Measurements from ENCODE around the gene CADPS. TPM values are rescaled to one million over a fixed set of nuclear protein-coding genes. Genes with fewer than 3 reads are reported as not detected.

CADPS gene
- total RNA-seq, 1 donor from 2014 or later = not detected

DNA sequence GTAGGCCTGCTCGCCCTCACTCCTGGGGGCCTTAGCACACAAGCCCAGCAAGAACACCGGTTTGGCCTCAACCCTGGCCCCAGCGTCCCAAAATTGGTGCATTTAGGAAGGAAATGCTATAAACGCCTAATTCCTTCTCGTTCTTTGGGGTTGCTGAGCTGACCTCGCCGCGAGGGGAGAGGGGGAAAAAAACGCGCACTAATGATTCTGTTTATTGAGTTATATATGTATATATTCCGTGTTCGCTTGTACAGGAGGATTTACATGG lies 505.8 kb downstream of the CADPS start:
- peak overlapping the region in 1 of 2 donors; percentile 18 for H3K4me3 ChIP-seq
- no peak overlapping the region for H3K27ac ChIP-seq
- H3K36me3 ChIP-seq = no peaks in the 10 kb centered on the region
- no peak for DNase-seq (ENCODE audit: low spot score in 2 of 2)
- TF ChIP-seq, protein P1, sequence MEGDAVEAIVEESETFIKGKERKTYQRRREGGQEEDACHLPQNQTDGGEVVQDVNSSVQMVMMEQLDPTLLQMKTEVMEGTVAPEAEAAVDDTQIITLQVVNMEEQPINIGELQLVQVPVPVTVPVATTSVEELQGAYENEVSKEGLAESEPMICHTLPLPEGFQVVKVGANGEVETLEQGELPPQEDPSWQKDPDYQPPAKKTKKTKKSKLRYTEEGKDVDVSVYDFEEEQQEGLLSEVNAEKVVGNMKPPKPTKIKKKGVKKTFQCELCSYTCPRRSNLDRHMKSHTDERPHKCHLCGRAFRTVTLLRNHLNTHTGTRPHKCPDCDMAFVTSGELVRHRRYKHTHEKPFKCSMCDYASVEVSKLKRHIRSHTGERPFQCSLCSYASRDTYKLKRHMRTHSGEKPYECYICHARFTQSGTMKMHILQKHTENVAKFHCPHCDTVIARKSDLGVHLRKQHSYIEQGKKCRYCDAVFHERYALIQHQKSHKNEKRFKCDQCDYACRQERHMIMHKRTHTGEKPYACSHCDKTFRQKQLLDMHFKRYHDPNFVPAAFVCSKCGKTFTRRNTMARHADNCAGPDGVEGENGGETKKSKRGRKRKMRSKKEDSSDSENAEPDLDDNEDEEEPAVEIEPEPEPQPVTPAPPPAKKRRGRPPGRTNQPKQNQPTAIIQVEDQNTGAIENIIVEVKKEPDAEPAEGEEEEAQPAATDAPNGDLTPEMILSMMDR (IDR thresholded peaks at IDR 0.05) = no peak
- peaks cover 24% of the 10 kb centered on the region for H3K27me3 ChIP-seq
- no peaks in the 10 kb centered on the region for H3K9me3 ChIP-seq
- intact Hi-C loops (cut with DNase I) = no loop called here
- peaks cover 2 to 8% of the 10 kb centered on the region in 2 donors for H3K4me1 ChIP-seq

GRCh38 chr3:62368705-62369475 lies 506.3 kb downstream of the CADPS start:
- Histone ChIP-seq H3K4me3 (peak overlapping the region in 1 of 2 donors; percentile 18), H3K27ac (no peak overlapping the region), H3K4me1 (peaks cover 2 to 7% of the 10 kb centered on the region in 2 donors), H3K36me3 (no peaks in the 10 kb centered on the region), H3K9me3 (no peaks in the 10 kb centered on the region), H3K27me3 (peaks cover 24% of the 10 kb centered on the region)
- intact Hi-C loops (cut with DNase I) = no loop called here
- no peak for DNase-seq (ENCODE audit: low spot score in 2 of 2)
- TF ChIP-seq, protein P1 (IDR thresholded peaks at IDR 0.05) = no peak

GRCh38 chr3:62368290-62368704 lies 506.9 kb downstream of the CADPS start:
- no peak overlapping the region for H3K27ac ChIP-seq

DNA sequence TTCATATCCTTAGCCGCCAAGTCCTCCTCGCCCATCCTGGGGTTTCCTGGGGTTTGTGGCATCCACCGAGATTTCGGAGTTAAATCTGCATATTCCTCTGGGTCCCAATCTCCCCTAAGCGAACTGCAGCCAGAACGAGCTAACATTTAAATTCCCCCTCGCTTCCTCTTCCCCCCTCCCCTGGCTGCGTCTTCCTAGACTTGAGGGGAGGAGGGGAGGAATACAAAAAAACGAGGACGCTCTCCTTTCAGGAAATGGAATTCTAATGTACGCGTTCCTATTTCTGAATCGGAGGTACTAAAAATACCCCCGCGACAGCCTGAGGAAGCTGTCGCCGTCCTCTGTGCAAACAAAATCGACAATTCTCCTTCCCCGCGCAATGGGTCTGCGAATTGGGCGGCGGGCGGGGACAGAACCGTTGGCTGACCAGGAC lies 507.4 kb downstream of the CADPS start:
- intact Hi-C loops (cut with DNase I) = no loop called here
- Histone ChIP-seq H3K27me3 (peaks cover 24% of the 10 kb centered on the region), H3K4me3 (no peak overlapping the region), H3K9me3 (no peaks in the 10 kb centered on the region), H3K4me1 (peaks cover 2% of the 10 kb centered on the region in 2 donors), H3K27ac (no peak overlapping the region), H3K36me3 (no peaks in the 10 kb centered on the region)
- TF ChIP-seq, protein P1 (IDR thresholded peaks at IDR 0.05) = no peak
- DNase-seq (ENCODE audit: low spot score in 2 of 2) = no peak

More at GRCh38 chr3:62368290-62368704, 506.9 kb downstream of the CADPS start:
- Histone ChIP-seq H3K4me3 (peak overlapping the region in 1 of 2 donors; percentile 18), H3K36me3 (no peaks in the 10 kb centered on the region), H3K4me1 (peaks cover 2% of the 10 kb centered on the region in 2 donors), H3K27me3 (peaks cover 24% of the 10 kb centered on the region), H3K9me3 (no peaks in the 10 kb centered on the region)
- intact Hi-C loops (cut with DNase I) = no loop called here
- DNase-seq (ENCODE audit: low spot score in 2 of 2) = no peak
- TF ChIP-seq, protein P1 (IDR thresholded peaks at IDR 0.05) = no peak

DNA sequence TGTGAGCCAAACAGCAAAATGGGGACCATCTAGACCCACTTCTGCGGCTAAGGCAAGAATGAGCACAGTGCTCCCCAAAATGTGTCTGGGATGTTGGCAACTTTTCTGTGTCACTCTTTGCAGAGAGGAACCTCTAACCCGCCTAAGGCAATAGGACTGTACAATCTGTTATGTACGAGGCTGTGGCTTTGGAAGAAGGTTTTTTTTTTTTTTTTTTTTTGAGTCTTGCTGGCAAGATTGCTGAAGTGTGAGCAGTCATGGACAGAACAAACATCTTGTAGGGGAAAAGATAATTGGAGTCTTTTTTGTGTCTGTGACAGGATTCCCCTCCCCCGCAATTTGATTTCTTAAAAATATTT lies 509.1 kb downstream of the CADPS start:
- Histone ChIP-seq H3K4me3 (no peak overlapping the region), H3K36me3 (no peaks in the 10 kb centered on the region), H3K27me3 (peaks cover 16% of the 10 kb centered on the region), H3K4me1 (no peaks in the 10 kb centered on the region), H3K9me3 (no peaks in the 10 kb centered on the region), H3K27ac (no peak overlapping the region)
- DNase-seq (ENCODE audit: low spot score in 2 of 2) = no peak
- intact Hi-C loops (cut with DNase I) = no loop called here
- TF ChIP-seq, protein P1 (IDR thresholded peaks at IDR 0.05) = no peak
